GM23248 (cell line): ENCODE data around the gene GAREM1.

Experiments used
- EZH2 ChIP-seq: fragments of 200-600 bp; sonication (generic); IDR thresholded peaks from 2 replicates; pipeline ENCODE4 v1.6.1; 2018; ENCODE audit warnings: antibody characterized with exemption, mild to moderate bottlenecking; ENCODE audit not compliant: insufficient read depth, poor library complexity, severe bottlenecking
- EZH2phosphoT487 ChIP-seq: fragments of 200-600 bp; sonication (generic); IDR thresholded peaks from 2 replicates; pipeline ENCODE4 v1.6.1; 2018; ENCODE audit warnings: antibody characterized with exemption, moderate library complexity, mild to moderate bottlenecking, low read depth; ENCODE audit not compliant: insufficient read depth

DNA sequence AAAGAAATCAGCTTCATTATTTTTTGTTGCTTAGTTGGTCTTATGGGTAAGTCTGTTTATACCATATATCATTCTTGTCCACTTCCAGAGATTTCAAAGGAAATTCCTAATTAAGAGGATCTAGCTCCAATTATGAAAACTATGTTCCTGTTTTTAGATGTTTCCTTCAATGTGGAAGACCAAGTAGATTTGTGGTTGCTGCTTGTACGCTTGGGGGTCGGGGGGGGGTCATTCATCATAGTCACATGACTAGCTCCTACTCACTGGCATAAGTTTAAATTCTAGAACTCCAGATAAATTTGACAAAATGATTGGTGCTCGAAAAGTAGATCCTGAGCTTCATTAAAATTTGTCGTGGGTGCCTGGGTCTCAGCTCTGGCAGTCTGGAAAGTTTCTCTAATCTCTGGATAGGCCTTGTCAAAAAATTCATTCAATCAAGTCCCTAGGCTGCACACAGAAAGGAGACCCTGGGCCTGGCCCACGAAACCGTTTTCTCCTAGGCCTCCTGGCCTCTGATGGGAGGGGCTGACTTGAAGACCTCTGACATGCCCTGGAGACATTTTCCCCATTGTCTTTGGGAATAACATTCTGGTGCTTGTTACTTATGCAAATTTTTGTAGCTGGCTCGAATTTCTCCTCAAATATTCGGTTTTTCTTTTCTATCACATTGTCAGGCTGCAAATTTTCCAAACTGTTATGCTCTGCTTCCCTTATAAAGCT lies 218.4 kb downstream of the GAREM1 start:
- no peak for TF ChIP-seq EZH2phosphoT487
- TF ChIP-seq EZH2: no peak
